Activated CD4-positive, alpha-beta T cell treated with anti-CD3 and anti-CD28 coated beads, Interleukin-2, amount 50 U/mL, for 1 hour (primary cell): ENCODE measurements around the gene HOXD11.
A peak's percentile ranks its signal among the peaks of the same experiment; 100 is the strongest.

Experiments used
- DNase-seq: peaks from one replicate; pipeline ENCODE4 v3.0.0-alpha.2; 2020

The HOXD11 gene

GRCh38 chr2:176122683-176123410 is 15.8 kb downstream of the HOXD11 start, which contains the start of gene HOXD9:
HOXD9 (plus strand) TSS chr2:176122719; CDS start chr2:176122769, 50 bp downstream.
- no peak for DNase-seq

GRCh38 chr2:176123411-176124109 is 16.5 kb downstream of the HOXD11 start:
- no peak for DNase-seq

- no peak for DNase-seq
Observed at GRCh38 chr2:176124110-176124946, 17.2 kb downstream of the HOXD11 start.

GRCh38 chr2:176124947-176125771 is 18.1 kb downstream of the HOXD11 start:
- no peak for DNase-seq

- no peak for DNase-seq
Observed at GRCh38 chr2:176125772-176126054, 18.6 kb downstream of the HOXD11 start.

GRCh38 chr2:176126929-176127773 is 20.1 kb downstream of the HOXD11 start:
- peak; percentile 72 for DNase-seq

GRCh38 chr2:176127774-176128072 is 20.6 kb downstream of the HOXD11 start:
- DNase-seq, result no peak

GRCh38 chr2:176128172-176128981 is 21.3 kb downstream of the HOXD11 start:
- DNase-seq, result no peak

- no peak for DNase-seq
Observed at GRCh38 chr2:176128982-176129796, 22.1 kb downstream of the HOXD11 start, which contains the start of gene HOXD8. HOXD8 (plus strand) TSS chr2:176129705; CDS start chr2:176130367, 662 bp downstream.

- DNase-seq, result no peak
Observed at GRCh38 chr2:176129813-176130146, 22.7 kb downstream of the HOXD11 start.

- no peak for DNase-seq
Observed at GRCh38 chr2:176130147-176130956, 23.3 kb downstream of the HOXD11 start.

- no peak for DNase-seq
Observed at GRCh38 chr2:176130957-176131847, 24.1 kb downstream of the HOXD11 start.

GRCh38 chr2:176131848-176132158 is 24.7 kb downstream of the HOXD11 start:
- no peak for DNase-seq

- no peak for DNase-seq
Observed at GRCh38 chr2:176132205-176133171, 25.4 kb downstream of the HOXD11 start.

GRCh38 chr2:176133389-176133788 is 26.3 kb downstream of the HOXD11 start:
- DNase-seq, result no peak

- no peak for DNase-seq
Observed at GRCh38 chr2:176134035-176134434, 27.0 kb downstream of the HOXD11 start.

GRCh38 chr2:176135035-176135440 is 28.0 kb downstream of the HOXD11 start:
- no peak for DNase-seq
